K562 (cell line): ENCODE data around the gene MEAK7.

Experiments used
- BRF2 ChIP-seq: IDR thresholded peaks from 3 replicates; pipeline ENCODE4 v1.6.1; 2011; ENCODE audit warnings: borderline replicate concordance, mild to moderate bottlenecking; ENCODE audit not compliant: insufficient read length, insufficient read depth
- CTCF ChIP-seq, 3 experiments: IDR thresholded peaks in 2 of 3; conservative IDR thresholded peaks in 1 of 3; 2 replicates each; pipeline ENCODE4 v1.5.1; 2011 to 2012; ENCODE audit warnings: low read length in 3 of 3, mild to moderate bottlenecking in 3 of 3, control low read depth in 2 of 3, improper control_type of control experiment in 1 of 3, inconsistent platforms in 1 of 3, low read depth in 1 of 3, mixed read lengths in 1 of 3, moderate library complexity in 1 of 3; ENCODE audit not compliant: insufficient read depth in 2 of 3
- GABPA ChIP-seq: fragments of 200-800 bp; sonication (Bioruptor generic); conservative IDR thresholded peaks from 2 replicates; pipeline ENCODE4 v1.6.1; 2016; ENCODE audit warnings: low read depth, missing genetic modification characterization, missing compliant biosample characterization
- KAT7 ChIP-seq: sonication (generic); formaldehyde crosslinking; IDR thresholded peaks from 2 replicates; pipeline ENCODE4 v1.8.0; 2022; ENCODE audit warnings: missing genetic modification reagents, mild to moderate bottlenecking, borderline replicate concordance
- KLF6 ChIP-seq: fragments of 250-450 bp; sonication (Bioruptor Pico); IDR thresholded peaks from 2 replicates; pipeline ENCODE4 v1.4.0; 2020; ENCODE audit warnings: mild to moderate bottlenecking, moderate library complexity, borderline replicate concordance
- MAFK ChIP-seq: IDR thresholded peaks from 2 replicates; pipeline ENCODE4 v1.6.1; 2011; ENCODE audit warnings: low read length, improper control_type of control experiment
- POLR2AphosphoS5 ChIP-seq: IDR thresholded peaks from 2 replicates; pipeline ENCODE4 v1.6.1; 2011; ENCODE audit warnings: mild to moderate bottlenecking, low read depth, low read length, moderate library complexity; ENCODE audit not compliant: control insufficient read depth, insufficient read depth
- POLR3A ChIP-seq: IDR thresholded peaks from 2 replicates; pipeline ENCODE4 v1.6.1; 2011; ENCODE audit warnings: borderline replicate concordance, mild to moderate bottlenecking, moderate library complexity; ENCODE audit not compliant: insufficient read length, insufficient read depth; ENCODE audit errors: extremely low read depth
- POU5F1 ChIP-seq: fragments of 150-350 bp; IDR thresholded peaks from 2 replicates; pipeline ENCODE4 v1.6.1; 2014; ENCODE audit warnings: borderline replicate concordance, low read length, low read depth, mild to moderate bottlenecking; ENCODE audit not compliant: partially characterized antibody
- SUPT5H ChIP-seq: fragments of 450-650 bp; IDR thresholded peaks from 2 replicates; pipeline ENCODE4 v1.6.1; 2016
- ZFX ChIP-seq: sonication (generic); formaldehyde crosslinking; IDR thresholded peaks from 2 replicates; pipeline ENCODE4 v1.8.0; 2022; ENCODE audit warnings: mild to moderate bottlenecking, missing genetic modification reagents, moderate library complexity

- TF ChIP-seq ZFX (CRISPR knock-in tag) (no peak), SUPT5H (no peak), POU5F1 (no peak), BRF2 (no peak), KLF6 (CRISPR knock-in tag) (no peak), POLR2AphosphoS5 (no peak), POLR3A (no peak), CTCF (IDR thresholded peaks at IDR 0.05 in 2 of 3, conservative IDR thresholded peaks at IDR 0.05 in 1 of 3; ENCODE audit: insufficient read depth in 2 of 3, low read depth in 1 of 3, low read length in 3 of 3) (no peak), KAT7 (CRISPR knock-in tag) (no peak), MAFK (no peak), GABPA (tag) (no peak)
These were observed 9.9 kb upstream of the MEAK7 start for GRCh38 chr16:84514295-84514873.
